ENCODE data around the gene EEF1AKMT2. TPM values are rescaled to one million over a fixed set of nuclear protein-coding genes. Genes with fewer than 3 reads are reported as not detected.

Gene EEF1AKMT2
- total RNA-seq, 4 donors from 2014 or later: 9.5 to 23.3 (median 18.5) TPM

GRCh38 chr10:124737221-124737620, 54.5 kb downstream of the EEF1AKMT2 start:
- Histone ChIP-seq H3K4me1 (peaks cover 15 to 98% (median 70%) of the 10 kb centered on the region in 4 donors), H3K27ac (peak overlapping the region; percentile 1 to 92 (median 90)), H3K4me3 (peak overlapping the region in 1 of 4 donors; percentile 9), H3K27me3 (no peaks in the 10 kb centered on the region), H3K9me3 (no peaks in the 10 kb centered on the region), H3K36me3 (no peaks in the 10 kb centered on the region)
- TF ChIP-seq CTCF (IDR thresholded peaks at IDR 0.05) (no peak), POLR2A (IDR thresholded peaks at IDR 0.05) (no peak)
- no peak for DNase-seq

GRCh38 chr10:124736491-124737136, 55.1 kb downstream of the EEF1AKMT2 start:
- TF ChIP-seq CTCF (IDR thresholded peaks at IDR 0.05): peak in 1 of 6 experiments; percentile 14
- TF ChIP-seq POLR2A (IDR thresholded peaks at IDR 0.05): no peak
- H3K4me1 ChIP-seq: peaks cover 15 to 97% (median 69%) of the 10 kb centered on the region in 4 donors
- H3K9me3 ChIP-seq: no peaks in the 10 kb centered on the region

GRCh38 chr10:124735491-124736286, 56.0 kb downstream of the EEF1AKMT2 start:
- Histone ChIP-seq H3K27ac (peak overlapping the region; percentile 18 to 92 (median 90)), H3K4me1 (peaks cover 15 to 98% (median 65%) of the 10 kb centered on the region in 4 donors), H3K36me3 (no peaks in the 10 kb centered on the region), H3K4me3 (no peak overlapping the region), H3K9me3 (no peaks in the 10 kb centered on the region), H3K27me3 (no peaks in the 10 kb centered on the region)
- TF ChIP-seq POLR2A (IDR thresholded peaks at IDR 0.05): no peak
- no peak for TF ChIP-seq CTCF (IDR thresholded peaks at IDR 0.05)
- DNase-seq: no peak

More at GRCh38 chr10:124736491-124737136, 55.1 kb downstream of the EEF1AKMT2 start:
- Histone ChIP-seq H3K4me3 (peak overlapping the region in 1 of 4 donors; percentile 9), H3K36me3 (no peaks in the 10 kb centered on the region), H3K27me3 (no peaks in the 10 kb centered on the region), H3K27ac (peak overlapping the region; percentile 18 to 92 (median 90))
- DNase-seq: peak in 2 of 3 donors; percentile 86 to 88

GRCh38 chr10:124734311-124735166, 57.1 kb downstream of the EEF1AKMT2 start:
- Histone ChIP-seq H3K4me3 (peak overlapping the region in 1 of 4 donors; percentile 0), H3K36me3 (no peaks in the 10 kb centered on the region), H3K27ac (peak overlapping the region; percentile 70 to 91 (median 72)), H3K27me3 (no peaks in the 10 kb centered on the region), H3K9me3 (no peaks in the 10 kb centered on the region), H3K4me1 (peaks cover 14 to 98% (median 61%) of the 10 kb centered on the region in 4 donors)
- TF ChIP-seq CTCF (IDR thresholded peaks at IDR 0.05): no peak
- TF ChIP-seq POLR2A (IDR thresholded peaks at IDR 0.05): no peak
- peak in 2 of 3 donors; percentile 74 to 75 for DNase-seq

- Histone ChIP-seq H3K27ac (peak overlapping the region; percentile 70 to 91 (median 72)), H3K27me3 (no peaks in the 10 kb centered on the region), H3K36me3 (no peaks in the 10 kb centered on the region), H3K4me1 (peaks cover 7 to 98% (median 62%) of the 10 kb centered on the region in 4 donors), H3K4me3 (peak overlapping the region in 1 of 4 donors; percentile 0), H3K9me3 (no peaks in the 10 kb centered on the region)
- TF ChIP-seq POLR2A (IDR thresholded peaks at IDR 0.05): no peak
- TF ChIP-seq CTCF (IDR thresholded peaks at IDR 0.05): no peak
- DNase-seq: no peak
These were observed 58.0 kb downstream of the EEF1AKMT2 start for GRCh38 chr10:124733571-124734245.

Measured in Peyer's patch (tissue), 4 donors.